Keratinocyte (primary cell): ENCODE measurements around the gene CAPRIN2. TPM values are rescaled to one million over a fixed set of nuclear protein-coding genes. Genes with fewer than 3 reads are reported as not detected.

Experiments
- DNase-seq: peaks from one replicate; pipeline ENCODE4 v3.0.0-alpha.2; 2011; ENCODE audit warnings: low read depth, missing footprints, low spot score
- FAIRE-seq: peaks from 2 replicates; lab custom pipeline; 2011; peaks lifted over from hg19 to GRCh38; lab: Jason Lieb, UNC
- H2AFZ ChIP-seq: 2 replicates; pipeline ENCODE4 v1.6.0; 2012; ENCODE audit warnings: low read length, control low read depth, inconsistent platforms; ENCODE audit not compliant: control insufficient read depth
- H3K27ac ChIP-seq: 2 replicates; pipeline ENCODE4 v1.5.1; 2011; ENCODE audit warnings: low read length; ENCODE audit not compliant: control insufficient read depth, insufficient read depth
- H3K27me3 ChIP-seq: 3 replicates; pipeline ENCODE4 v1.6.0; 2011; ENCODE audit warnings: low read length; ENCODE audit not compliant: control insufficient read depth, insufficient read depth; ENCODE audit errors: extremely low read depth
- H3K36me3 ChIP-seq, 2 experiments: 2 replicates in 1 of 2; 3 replicates in 1 of 2; pipeline ENCODE4 v1.5.1; 2011; ENCODE audit warnings: low read length in 2 of 2, mild to moderate bottlenecking in 1 of 2; ENCODE audit not compliant: control insufficient read depth in 2 of 2, insufficient read depth in 2 of 2; ENCODE audit errors: extremely low read depth in 1 of 2
- H3K4me1 ChIP-seq: 3 replicates; pipeline ENCODE4 v1.5.1; 2011; ENCODE audit warnings: low read length; ENCODE audit not compliant: control insufficient read depth, insufficient read depth; ENCODE audit errors: extremely low read depth
- H3K4me2 ChIP-seq: 3 replicates; pipeline ENCODE4 v1.6.0; 2011; ENCODE audit warnings: low read depth, low read length; ENCODE audit not compliant: control insufficient read depth, insufficient read depth; ENCODE audit errors: extremely low read depth
- H3K4me3 ChIP-seq, 3 experiments: fragments of 200-600 bp in 1 of 3; sonication (generic) in 1 of 3; 2 replicates in 2 of 3; 3 replicates in 1 of 3; pipeline ENCODE4 v1.5.1; 2011 to 2016; ENCODE audit warnings: low read length in 3 of 3, mild to moderate bottlenecking in 3 of 3, control low read depth in 2 of 3, inconsistent platforms in 1 of 3, low read depth in 1 of 3, mixed read lengths in 1 of 3, mixed run types in 1 of 3, moderate library complexity in 1 of 3; ENCODE audit not compliant: control insufficient read depth in 2 of 3, insufficient read depth in 2 of 3; ENCODE audit errors: extremely low read depth in 1 of 3
- H3K79me2 ChIP-seq: 2 replicates; pipeline ENCODE4 v1.6.0; 2012; ENCODE audit warnings: low read length; ENCODE audit not compliant: control insufficient read depth, insufficient read depth
- H3K9ac ChIP-seq: 3 replicates; pipeline ENCODE4 v1.6.0; 2011; ENCODE audit warnings: low read length; ENCODE audit not compliant: control insufficient read depth, insufficient read depth; ENCODE audit errors: extremely low read depth
- H3K9me1 ChIP-seq: 3 replicates; pipeline ENCODE4 v1.6.0; 2011; ENCODE audit warnings: low read length; ENCODE audit not compliant: control insufficient read depth, insufficient read depth; ENCODE audit errors: extremely low read depth
- H3K9me3 ChIP-seq: 2 replicates; pipeline ENCODE4 v1.5.1; 2012; ENCODE audit warnings: low read depth, low read length; ENCODE audit not compliant: control insufficient read depth
- H4K20me1 ChIP-seq: 3 replicates; pipeline ENCODE4 v1.6.0; 2011; ENCODE audit warnings: low read length; ENCODE audit not compliant: control insufficient read depth, insufficient read depth; ENCODE audit errors: extremely low read depth
- CTCF ChIP-seq, 3 experiments: IDR thresholded peaks in 1 of 3; conservative IDR thresholded peaks in 1 of 3; optimal IDR thresholded peaks in 1 of 3; 2 replicates in 2 of 3; 3 replicates in 1 of 3; pipeline versions ENCODE3 to v1.5.1; 2011; ENCODE audit warnings: low read length in 3 of 3, mild to moderate bottlenecking in 3 of 3, moderate library complexity in 2 of 3, control low read depth in 1 of 3, inconsistent platforms in 1 of 3; ENCODE audit not compliant: insufficient read depth in 2 of 3; ENCODE audit errors: extremely low read depth in 1 of 3
- EZH2 ChIP-seq: IDR thresholded peaks from one replicate; pipeline ENCODE4 v1.6.1; 2012; ENCODE audit warnings: inconsistent platforms, mild to moderate bottlenecking, low read length, moderate library complexity
- dilution Hi-C: fragments of 300-500 bp; cut with MboI; formaldehyde crosslinking; loops from one replicate; pipeline ENCODE4 v1.7.0; 2020; ENCODE audit warnings: low sequenced_read_pairs; ENCODE audit not compliant: extremely low pct_ligation_motif_present
- polyA plus RNA-seq, 5 experiments: library from polyadenylated mRNA; depleted of rRNA in 3 of 5; stranded (reverse) in 3 of 5; stranded (forward) in 1 of 5; unstranded in 1 of 5; fragments of >200 nt; gene quantifications; 1 replicate in 1 of 5; 2 replicates in 3 of 5; 3 replicates in 1 of 5; pipeline versions ENCODE4 v1.2.1 to v1.2.3, GENCODE V29; 2011 to 2012; ENCODE audit warnings: missing spikeins in 2 of 5, low read depth in 1 of 5, low replicate concordance in 1 of 5

CAPRIN2 gene
- polyA plus RNA-seq, 1 donor (not counting 4 experiments of a cell fraction or from before 2014, with no cell fraction given), result 32.4 TPM

DNA sequence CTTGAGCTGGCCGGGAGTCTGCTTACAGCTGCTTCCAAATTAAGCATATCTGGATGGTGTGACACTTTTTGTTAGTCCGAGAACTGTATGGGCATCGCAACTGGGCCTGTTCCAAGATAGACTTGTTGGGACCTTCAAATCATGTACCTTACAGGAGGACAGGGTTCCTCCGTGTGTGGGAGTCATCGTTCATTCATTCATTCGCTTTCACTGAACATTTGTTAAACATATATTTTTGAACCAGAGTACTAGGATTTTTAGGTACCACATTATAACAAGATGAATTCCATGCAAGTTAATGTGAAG lies 58.7 kb downstream of the CAPRIN2 start:
- Histone ChIP-seq H3K9me3 (no peaks in the 10 kb centered on the region), H3K27me3 (no peaks in the 10 kb centered on the region), H3K4me1 (peaks cover 30% of the 10 kb centered on the region), H3K9me1 (no peaks in the 10 kb centered on the region), H4K20me1 (no peaks in the 10 kb centered on the region), H3K79me2 (peaks cover 39% of the 10 kb centered on the region), H3K27ac (peak overlapping the region; percentile 66), H3K36me3 (no peaks in the 10 kb centered on the region), H3K4me2 (peak overlapping the region; percentile 87), H2AFZ (peak overlapping the region; percentile 93), H3K9ac (peak overlapping the region; percentile 83), H3K4me3 (peak overlapping the region; percentile 93 to 99 (median 95))
- FAIRE-seq, result peak; percentile 5
- DNase-seq, result no peak
- dilution Hi-C loops, result no loop called here
- TF ChIP-seq CTCF (optimal IDR thresholded peaks at IDR 0.05 in 1 of 3, IDR thresholded peaks at IDR 0.05 in 1 of 3, conservative IDR thresholded peaks at IDR 0.05 in 1 of 3; ENCODE audit: extremely low read depth in 1 of 3, insufficient read depth in 2 of 3, low read length in 3 of 3), result no peak
- no peak for TF ChIP-seq EZH2

DNA sequence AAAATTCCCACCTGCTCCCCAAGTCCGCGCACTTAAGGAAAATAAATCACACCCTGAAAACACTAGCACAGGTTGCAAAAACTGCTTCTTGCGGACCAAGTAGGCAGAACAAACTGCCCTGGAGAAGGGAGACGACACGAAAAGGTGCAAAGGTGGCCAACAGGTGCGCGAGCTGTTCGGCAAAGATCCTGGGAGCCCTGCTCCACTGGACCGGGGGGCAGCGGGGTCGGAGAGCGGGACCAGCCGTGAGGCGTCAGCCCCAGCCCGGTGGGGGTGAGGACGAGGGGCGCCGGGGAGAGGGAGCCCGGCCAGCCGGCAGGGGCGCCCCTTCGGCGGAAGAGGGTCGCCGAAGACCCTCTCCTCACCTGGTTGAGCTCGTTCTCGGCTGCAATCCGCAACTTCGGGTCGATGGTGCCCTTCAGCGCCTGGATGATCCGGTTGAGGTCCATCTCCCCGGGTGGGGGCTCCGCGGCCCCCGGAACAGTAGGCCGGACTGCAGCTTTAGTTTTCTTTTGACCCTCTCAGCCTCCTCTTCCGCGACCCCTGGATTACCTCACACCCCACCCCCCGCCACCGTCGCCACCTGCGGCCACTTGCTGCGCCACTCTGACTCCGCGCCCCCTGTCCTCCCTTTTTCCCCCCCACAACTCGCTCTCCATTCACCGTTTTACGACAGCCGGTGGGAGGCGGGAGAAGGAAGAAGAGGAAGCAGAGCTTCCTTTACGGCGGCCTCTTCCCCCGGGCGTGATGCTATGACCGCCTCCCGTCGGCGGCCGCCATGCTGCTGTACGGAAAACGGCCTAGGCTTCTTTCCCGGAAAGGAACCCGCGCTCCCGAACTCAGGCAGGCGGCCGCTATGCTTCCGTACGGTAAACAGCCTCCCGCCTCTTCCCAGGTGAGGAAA lies 59.3 kb downstream of the CAPRIN2 start, which contains the start of gene IPO8:
TSS of gene IPO8 (minus strand) at position 671 of the 904 bp plus-strand sequence. CDS start at position 449, 222 bp downstream.
- Histone ChIP-seq H3K4me2 (peak within 1 kb of the TSS; percentile 89), H4K20me1 (no peaks in the 10 kb centered on the region), H3K9me1 (no peaks in the 10 kb centered on the region), H3K9me3 (no peaks in the 10 kb centered on the region), H3K79me2 (peaks cover 39% of the 10 kb centered on the region), H3K4me3 (peak within 1 kb of the TSS; percentile 93 to 99 (median 95)), H3K36me3 (no peaks in the 10 kb centered on the region), H3K9ac (peak within 1 kb of the TSS; percentile 83), H2AFZ (peak within 1 kb of the TSS; percentile 93), H3K27me3 (no peaks in the 10 kb centered on the region), H3K4me1 (peaks cover 32% of the 10 kb centered on the region), H3K27ac (peak within 1 kb of the TSS; percentile 66)
- peak; percentile 28 for DNase-seq
- TF ChIP-seq EZH2 (no peak), CTCF (optimal IDR thresholded peaks at IDR 0.05 in 1 of 3, IDR thresholded peaks at IDR 0.05 in 1 of 3, conservative IDR thresholded peaks at IDR 0.05 in 1 of 3; ENCODE audit: extremely low read depth in 1 of 3, insufficient read depth in 2 of 3, low read length in 3 of 3) (peak in 1 of 3 experiments; percentile 44)
- dilution Hi-C loops, result no loop called here
- FAIRE-seq, result peak; percentile 79
